T-helper 17 cell (primary cell): Measurements from ENCODE around the gene DCAF4L1. TPM values are rescaled to one million over a fixed set of nuclear protein-coding genes. Genes with fewer than 3 reads are reported as not detected.

Experiments
- ATAC-seq: fragments of 150-1000 bp; cut with Tn5 transposase; 2 replicates; pipeline ENCODE4 v1.10.0; 2021; ENCODE audit warnings: mild to moderate bottlenecking, moderate library complexity
- DNase-seq, 3 donors: peaks; one replicate each; pipeline versions ENCODE4 v3.0.0 to v3.0.0-alpha.2; 2020 to 2021
- H3K9me3 ChIP-seq: one replicate; pipeline ENCODE4 v1.7.0; 2013; ENCODE audit warnings: low read length, mild to moderate bottlenecking; ENCODE audit not compliant: control insufficient read depth, poor library complexity, severe bottlenecking
- H3K27ac Mint-ChIP-seq: one replicate; pipeline ENCODE4 v1.8.0; 2022; ENCODE audit warnings: mild to moderate bottlenecking, moderate library complexity, mixed read lengths
- H3K27me3 Mint-ChIP-seq: one replicate; pipeline ENCODE4 v1.8.0; 2022; ENCODE audit warnings: mixed read lengths
- H3K36me3 Mint-ChIP-seq: one replicate; pipeline ENCODE4 v1.8.0; 2022; ENCODE audit warnings: low read depth, mixed read lengths
- H3K4me1 Mint-ChIP-seq: one replicate; pipeline ENCODE4 v1.8.0; 2022; ENCODE audit warnings: mild to moderate bottlenecking, mixed read lengths
- H3K4me3 Mint-ChIP-seq: one replicate; pipeline ENCODE4 v1.8.0; 2022; ENCODE audit warnings: mild to moderate bottlenecking, moderate library complexity, mixed read lengths
- total RNA-seq, 4 donors: library from RNA in 2 of 4; stranded (reverse) in 2 of 4; gene quantifications; one replicate each; pipeline ENCODE4 v1.2.3 and lab custom pipeline; 2022 to 2026

Gene DCAF4L1
- total RNA-seq, 2 donors from 2014 or later, result 0.10 to 0.25 TPM

GRCh38 chr4:41964401-41964800 lies 17.2 kb upstream of the DCAF4L1 start:
- H3K27me3 Mint-ChIP-seq, result no peaks in the 10 kb centered on the region

GRCh38 chr4:41967392-41967791 lies 14.2 kb upstream of the DCAF4L1 start:
- H3K9me3 ChIP-seq, result peaks cover 3% of the 10 kb centered on the region
- H3K27ac Mint-ChIP-seq, result no peak overlapping the region

More at GRCh38 chr4:41964401-41964800, 17.2 kb upstream of the DCAF4L1 start:
- Mint-ChIP-seq H3K27ac (no peak overlapping the region), H3K4me1 (no peaks in the 10 kb centered on the region), H3K36me3 (no peaks in the 10 kb centered on the region), H3K4me3 (no peak overlapping the region)
- no peak for ATAC-seq
- no peaks in the 10 kb centered on the region for H3K9me3 ChIP-seq
- DNase-seq, result no peak

GRCh38 chr4:41969671-41970070 lies 11.9 kb upstream of the DCAF4L1 start:
- DNase-seq, result no peak
- H3K4me1 Mint-ChIP-seq, result no peaks in the 10 kb centered on the region

More at GRCh38 chr4:41967392-41967791, 14.2 kb upstream of the DCAF4L1 start:
- DNase-seq (no peak), ATAC-seq (no peak)
- Mint-ChIP-seq H3K4me1 (no peaks in the 10 kb centered on the region), H3K4me3 (no peak overlapping the region), H3K36me3 (no peaks in the 10 kb centered on the region), H3K27me3 (no peaks in the 10 kb centered on the region)

GRCh38 chr4:41975341-41975740 lies 6.2 kb upstream of the DCAF4L1 start:
- H3K4me3 Mint-ChIP-seq, result no peak overlapping the region
- peaks cover 9% of the 10 kb centered on the region for H3K27me3 Mint-ChIP-seq
- ATAC-seq (no peak), DNase-seq (no peak)
- H3K9me3 ChIP-seq, result no peaks in the 10 kb centered on the region
- no peaks in the 10 kb centered on the region for H3K4me1 Mint-ChIP-seq
- H3K36me3 Mint-ChIP-seq, result peaks cover 2% of the 10 kb centered on the region
- no peak overlapping the region for H3K27ac Mint-ChIP-seq

More at GRCh38 chr4:41969671-41970070, 11.9 kb upstream of the DCAF4L1 start:
- Mint-ChIP-seq H3K4me3 (no peak overlapping the region), H3K27me3 (no peaks in the 10 kb centered on the region), H3K36me3 (no peaks in the 10 kb centered on the region), H3K27ac (no peak overlapping the region)
- H3K9me3 ChIP-seq, result peaks cover 3% of the 10 kb centered on the region
- no peak for ATAC-seq

GRCh38 chr4:41976775-41977516 lies 4.6 kb upstream of the DCAF4L1 start:
- no peak overlapping the region for H3K27ac Mint-ChIP-seq
- no peaks in the 10 kb centered on the region for H3K4me1 Mint-ChIP-seq

GRCh38 chr4:41977709-41978108 lies 3.8 kb upstream of the DCAF4L1 start:
- H3K4me1 Mint-ChIP-seq, result no peaks in the 10 kb centered on the region
- H3K4me3 Mint-ChIP-seq, result no peak overlapping the region
- no peaks in the 10 kb centered on the region for H3K9me3 ChIP-seq
- no peak for ATAC-seq
- H3K27me3 Mint-ChIP-seq, result peaks cover 9% of the 10 kb centered on the region
- no peak overlapping the region for H3K27ac Mint-ChIP-seq
- H3K36me3 Mint-ChIP-seq, result peaks cover 2% of the 10 kb centered on the region
- DNase-seq, result no peak

More at GRCh38 chr4:41976775-41977516, 4.6 kb upstream of the DCAF4L1 start:
- ATAC-seq (no peak), DNase-seq (no peak)
- Mint-ChIP-seq H3K4me3 (no peak overlapping the region), H3K27me3 (peaks cover 9% of the 10 kb centered on the region), H3K36me3 (peaks cover 2% of the 10 kb centered on the region)
- H3K9me3 ChIP-seq, result no peaks in the 10 kb centered on the region

GRCh38 chr4:41982716-41983115 lies 1.2 kb downstream of the DCAF4L1 start:
- ATAC-seq, result no peak
- H3K27me3 Mint-ChIP-seq, result peaks cover 9% of the 10 kb centered on the region
- H3K4me1 Mint-ChIP-seq, result no peaks in the 10 kb centered on the region
- DNase-seq, result no peak
- H3K4me3 Mint-ChIP-seq, result no peak overlapping the region
- no peaks in the 10 kb centered on the region for H3K9me3 ChIP-seq
- no peaks in the 10 kb centered on the region for H3K36me3 Mint-ChIP-seq
- no peak overlapping the region for H3K27ac Mint-ChIP-seq

- H3K27ac Mint-ChIP-seq, result no peak overlapping the region
- DNase-seq, result no peak
Observed at GRCh38 chr4:41985151-41985550, 3.6 kb downstream of the DCAF4L1 start.

GRCh38 chr4:41989994-41990364 lies 8.4 kb downstream of the DCAF4L1 start:
- Mint-ChIP-seq H3K27ac (peak overlapping the region; percentile 97), H3K36me3 (no peaks in the 10 kb centered on the region), H3K4me1 (peaks cover 18% of the 10 kb centered on the region), H3K27me3 (no peaks in the 10 kb centered on the region), H3K4me3 (peak overlapping the region; percentile 93)
- no peaks in the 10 kb centered on the region for H3K9me3 ChIP-seq
- DNase-seq (no peak), ATAC-seq (peak; percentile 22)

More at GRCh38 chr4:41985151-41985550, 3.6 kb downstream of the DCAF4L1 start:
- no peak for ATAC-seq
- no peak overlapping the region for H3K4me3 Mint-ChIP-seq
- H3K4me1 Mint-ChIP-seq, result peaks cover 10% of the 10 kb centered on the region
- H3K27me3 Mint-ChIP-seq, result no peaks in the 10 kb centered on the region
- H3K36me3 Mint-ChIP-seq, result no peaks in the 10 kb centered on the region
- no peaks in the 10 kb centered on the region for H3K9me3 ChIP-seq

GRCh38 chr4:41990365-41991111 lies 9.0 kb downstream of the DCAF4L1 start, which contains the start of gene SLC30A9:
SLC30A9 (plus strand) TSS chr4:41990530; CDS start chr4:41990652, 122 bp downstream.
- Mint-ChIP-seq H3K27me3 (no peaks in the 10 kb centered on the region), H3K27ac (peak within 1 kb of the TSS; percentile 97), H3K4me3 (peak within 1 kb of the TSS; percentile 93), H3K36me3 (no peaks in the 10 kb centered on the region), H3K4me1 (peaks cover 23% of the 10 kb centered on the region)
- no peaks in the 10 kb centered on the region for H3K9me3 ChIP-seq
- DNase-seq, result peak; percentile 80 to 87 (median 87)
- peak; percentile 97 for ATAC-seq

- no peak overlapping the region for H3K27ac Mint-ChIP-seq
- H3K9me3 ChIP-seq, result no peaks in the 10 kb centered on the region
- H3K4me1 Mint-ChIP-seq, result peaks cover 26% of the 10 kb centered on the region
- H3K27me3 Mint-ChIP-seq, result no peaks in the 10 kb centered on the region
- H3K36me3 Mint-ChIP-seq, result no peaks in the 10 kb centered on the region
- ATAC-seq, result no peak
- no peak for DNase-seq
- H3K4me3 Mint-ChIP-seq, result no peak overlapping the region
Observed at GRCh38 chr4:41991916-41992767, 10.6 kb downstream of the DCAF4L1 start.

- Mint-ChIP-seq H3K36me3 (peaks cover 3% of the 10 kb centered on the region), H3K27me3 (no peaks in the 10 kb centered on the region), H3K4me1 (peaks cover 29% of the 10 kb centered on the region), H3K4me3 (no peak overlapping the region), H3K27ac (no peak overlapping the region)
- H3K9me3 ChIP-seq, result no peaks in the 10 kb centered on the region
- ATAC-seq (no peak), DNase-seq (no peak)
Observed at GRCh38 chr4:41992967-41993857, 11.7 kb downstream of the DCAF4L1 start.
